ENCODE measurements around the gene TUG1.

TUG1 gene

GRCh38 chr22:30968924-30969531, at the start of gene TUG1:
Gene TUG1, plus strand, starts transcription at chr22:30969265.
- peak; percentile 92 for DNase-seq (ENCODE audit: low read depth, low spot score)

DNA sequence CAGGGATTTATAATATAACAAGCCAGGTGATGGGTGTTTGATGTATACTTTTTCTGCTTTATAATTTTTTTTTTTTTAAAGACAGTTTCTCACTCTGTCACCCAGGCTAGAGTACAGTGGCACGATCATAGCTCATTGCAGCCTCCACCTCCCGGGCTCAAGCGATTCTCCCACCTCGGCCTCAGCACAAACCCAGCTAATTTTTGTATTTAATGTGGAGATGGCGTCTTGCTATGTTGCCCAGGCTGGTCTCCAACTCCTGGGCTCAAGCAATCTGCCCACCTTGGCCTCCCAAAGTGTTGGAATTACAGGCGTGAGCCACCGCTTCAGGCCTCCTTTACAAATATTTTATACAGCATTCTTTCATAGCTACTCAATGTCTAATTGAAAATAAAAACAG, 49.1 kb upstream of the TUG1 start:
- no peak for DNase-seq (ENCODE audit: low read depth, low spot score)

GRCh38 chr22:30920407-30920806, 48.7 kb upstream of the TUG1 start:
- DNase-seq (ENCODE audit: low read depth, low spot score) = peak; percentile 73

GRCh38 chr22:30921108-30921507, 48.0 kb upstream of the TUG1 start:
- no peak for DNase-seq (ENCODE audit: low read depth, low spot score)

DNA sequence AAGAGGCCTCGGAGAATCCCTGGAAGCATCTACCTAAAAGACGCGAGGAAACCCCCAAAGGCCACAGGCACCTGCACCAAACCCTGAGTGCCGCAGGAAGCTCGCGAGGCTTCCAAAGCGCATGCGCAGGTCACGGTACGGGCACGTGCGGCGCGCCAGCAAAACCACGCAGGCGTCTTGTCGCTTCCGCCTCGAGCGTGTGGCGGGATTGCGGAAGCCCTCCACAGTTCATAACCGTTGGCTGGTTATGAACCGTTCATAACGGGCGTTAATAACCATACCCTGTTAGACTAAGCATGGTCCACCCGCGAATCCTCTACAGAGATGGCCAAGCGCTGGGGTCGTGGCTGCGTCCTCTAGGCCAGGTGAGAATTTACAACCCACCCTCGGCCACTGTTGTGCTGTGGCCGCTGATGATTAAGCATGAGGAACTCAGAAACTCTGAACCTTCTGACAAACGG, 46.9 kb upstream of the TUG1 start:
- DNase-seq (ENCODE audit: low read depth, low spot score) = peak; percentile 49

- no peak for DNase-seq (ENCODE audit: low read depth, low spot score)
Observed at GRCh38 chr22:30923168-30923900, 45.7 kb upstream of the TUG1 start.

DNA sequence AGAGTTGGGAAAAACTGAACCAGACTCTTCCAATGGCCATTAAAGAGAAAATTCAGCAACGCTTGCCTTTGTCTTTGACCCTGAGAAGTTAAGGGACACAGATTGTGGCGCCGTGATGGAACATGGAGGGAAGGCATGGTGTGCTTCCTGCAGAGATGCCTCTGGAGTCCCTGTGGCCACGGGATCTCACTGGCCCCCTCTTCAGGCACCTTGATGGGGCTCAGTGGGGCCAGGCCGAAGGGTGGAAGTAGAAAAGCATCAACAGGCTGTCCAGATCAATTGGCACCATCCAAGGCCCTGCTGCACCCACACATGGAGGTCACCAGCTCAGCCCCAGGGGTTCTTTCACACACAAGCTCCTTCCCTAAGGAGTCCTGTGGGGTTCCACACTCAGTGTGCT, 43.4 kb upstream of the TUG1 start:
- no peak for DNase-seq (ENCODE audit: low read depth, low spot score)

GRCh38 chr22:30926706-30927105, 42.4 kb upstream of the TUG1 start:
- no peak for DNase-seq (ENCODE audit: low read depth, low spot score)

- no peak for DNase-seq (ENCODE audit: low read depth, low spot score)
Observed at GRCh38 chr22:30927806-30928205, 41.3 kb upstream of the TUG1 start.

GRCh38 chr22:30928401-30928800, 40.7 kb upstream of the TUG1 start:
- DNase-seq (ENCODE audit: low read depth, low spot score) = no peak

GRCh38 chr22:30930228-30930627, 38.8 kb upstream of the TUG1 start:
- no peak for DNase-seq (ENCODE audit: low read depth, low spot score)

DNA sequence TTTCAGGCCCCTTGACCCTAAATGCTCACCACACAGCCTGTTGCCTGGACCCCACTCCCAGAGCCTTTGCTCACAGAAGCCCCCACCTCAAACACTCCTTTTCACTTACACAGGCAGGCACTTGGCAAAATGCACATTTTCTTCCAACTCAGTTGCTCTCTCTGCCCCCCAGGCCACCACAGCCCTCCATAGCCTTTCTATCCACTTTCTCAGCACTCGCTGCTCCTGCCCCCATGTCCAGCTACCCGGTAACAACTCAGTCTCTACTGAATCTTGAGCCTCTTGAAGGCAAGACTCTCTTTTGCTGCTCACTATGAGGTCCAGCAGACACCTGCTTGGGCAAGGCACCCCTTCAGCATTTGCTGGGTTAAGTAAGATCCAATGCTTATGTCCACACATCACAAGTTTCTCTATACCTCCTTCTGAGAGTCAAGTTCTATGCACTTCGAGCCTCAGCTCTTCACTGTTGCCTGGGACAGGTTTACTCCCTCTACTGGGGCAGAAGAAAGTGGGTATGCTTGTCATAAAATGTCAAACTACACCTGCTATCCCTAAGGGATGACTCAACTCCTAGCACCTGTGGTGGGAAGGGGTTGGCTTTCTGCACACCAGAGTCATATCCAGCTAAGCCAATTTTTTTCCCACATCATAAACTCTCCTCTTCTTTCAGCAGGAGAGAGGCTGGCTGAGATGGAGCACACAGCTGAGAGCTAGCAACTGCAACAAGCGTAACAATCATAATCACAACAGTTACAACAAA, 37.3 kb upstream of the TUG1 start:
- DNase-seq (ENCODE audit: low read depth, low spot score) = no peak

DNA sequence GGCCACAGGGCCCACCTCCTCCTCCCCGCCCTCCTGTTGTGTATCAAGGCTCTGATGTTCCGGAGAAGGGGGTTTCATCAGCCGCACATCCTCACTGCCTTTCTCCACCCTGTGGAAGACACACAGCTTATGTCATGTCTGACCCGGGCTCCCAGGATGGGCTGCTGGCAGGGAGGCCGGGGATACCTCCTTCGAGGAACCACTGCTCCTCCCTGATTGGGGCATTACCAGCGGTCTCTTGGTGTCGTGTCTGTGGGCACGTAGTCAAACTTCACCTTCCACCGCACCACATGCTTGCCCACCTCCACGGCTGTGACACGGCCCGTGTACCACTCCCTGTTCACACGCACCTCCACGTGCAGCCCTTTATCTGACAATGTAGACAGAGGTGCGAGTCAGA, 36.4 kb upstream of the TUG1 start:
- no peak for DNase-seq (ENCODE audit: low read depth, low spot score)

GRCh38 chr22:30933457-30933856, 35.6 kb upstream of the TUG1 start:
- no peak for DNase-seq (ENCODE audit: low read depth, low spot score)

- no peak for DNase-seq (ENCODE audit: low read depth, low spot score)
Observed at GRCh38 chr22:30934053-30934452, 35.0 kb upstream of the TUG1 start.

DNA sequence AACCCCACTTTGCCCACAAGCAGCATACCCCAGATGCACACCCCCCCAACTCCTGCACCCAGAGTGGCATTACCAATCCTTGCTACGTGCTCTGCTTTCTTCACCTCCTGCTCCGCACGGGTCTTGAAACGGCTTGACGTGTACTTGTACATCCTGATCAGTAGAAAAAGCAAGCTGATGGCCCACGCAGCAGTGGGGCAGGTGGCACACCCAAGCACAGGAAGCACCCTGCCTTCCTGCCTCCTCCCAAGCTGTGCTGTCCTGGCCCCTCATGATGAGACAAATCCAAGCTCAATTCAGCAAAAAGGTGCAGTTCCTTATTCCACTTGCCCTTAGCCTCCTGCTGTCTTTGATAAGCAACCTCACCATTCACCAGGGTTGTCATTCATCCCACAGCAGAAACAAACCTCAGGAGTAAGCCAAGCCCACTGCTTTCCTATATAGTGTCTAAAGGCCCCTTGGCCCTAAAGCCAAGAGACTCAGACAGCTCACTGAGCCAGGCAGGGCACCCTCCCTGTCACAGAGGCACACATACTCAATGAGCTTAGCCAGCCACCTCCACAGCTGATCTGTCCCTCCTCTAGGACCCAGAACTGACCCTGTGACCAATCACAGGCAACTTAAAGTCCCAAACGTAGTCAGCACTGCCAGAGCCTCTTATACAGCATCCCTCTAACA, 28.2 kb upstream of the TUG1 start:
- no peak for DNase-seq (ENCODE audit: low read depth, low spot score)

DNA sequence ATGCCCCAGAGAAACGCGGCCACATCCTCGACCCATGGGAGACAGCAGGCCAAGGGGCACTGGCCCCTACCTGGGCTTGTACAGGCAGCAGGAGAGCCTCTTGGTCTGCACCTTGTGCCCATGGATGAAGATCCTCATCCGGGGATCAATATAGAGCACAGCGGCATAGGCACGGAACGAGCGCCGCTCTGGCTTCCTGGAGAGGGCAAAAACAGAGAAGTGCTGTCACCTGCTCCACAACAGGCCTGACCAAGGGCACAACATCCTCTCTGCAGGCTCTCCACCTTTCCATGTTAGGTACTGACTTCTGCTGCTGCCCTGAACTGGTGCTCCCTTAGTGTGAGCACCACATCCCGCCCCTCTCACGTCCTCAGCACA, 27.7 kb upstream of the TUG1 start:
- DNase-seq (ENCODE audit: low read depth, low spot score) = no peak

DNA sequence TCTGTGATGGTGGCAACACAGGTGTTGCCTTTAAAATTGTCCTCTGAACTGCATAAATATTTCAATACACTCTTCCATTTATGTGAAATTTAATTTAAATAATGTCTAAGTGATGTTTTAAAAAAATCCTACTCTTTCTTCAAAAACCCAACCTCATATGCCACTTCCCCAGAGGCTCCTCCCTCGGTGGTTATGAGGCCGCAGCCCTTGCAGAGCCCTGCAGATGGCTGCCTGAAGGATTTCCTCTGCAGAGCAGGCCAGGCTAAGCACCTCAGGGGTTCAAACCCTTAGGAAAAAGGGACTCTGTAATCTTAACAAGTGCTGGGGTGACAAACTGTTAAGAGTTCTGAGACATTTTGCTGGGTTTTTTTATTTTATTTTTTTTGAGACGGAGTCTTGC, 25.7 kb upstream of the TUG1 start:
- DNase-seq (ENCODE audit: low read depth, low spot score) = no peak

- no peak for DNase-seq (ENCODE audit: low read depth, low spot score)
Observed at GRCh38 chr22:30944986-30945385, 24.1 kb upstream of the TUG1 start.

- no peak for DNase-seq (ENCODE audit: low read depth, low spot score)
Observed at GRCh38 chr22:30945653-30946052, 23.4 kb upstream of the TUG1 start.

GRCh38 chr22:30946354-30946753, 22.7 kb upstream of the TUG1 start:
- no peak for DNase-seq (ENCODE audit: low read depth, low spot score)

DNA sequence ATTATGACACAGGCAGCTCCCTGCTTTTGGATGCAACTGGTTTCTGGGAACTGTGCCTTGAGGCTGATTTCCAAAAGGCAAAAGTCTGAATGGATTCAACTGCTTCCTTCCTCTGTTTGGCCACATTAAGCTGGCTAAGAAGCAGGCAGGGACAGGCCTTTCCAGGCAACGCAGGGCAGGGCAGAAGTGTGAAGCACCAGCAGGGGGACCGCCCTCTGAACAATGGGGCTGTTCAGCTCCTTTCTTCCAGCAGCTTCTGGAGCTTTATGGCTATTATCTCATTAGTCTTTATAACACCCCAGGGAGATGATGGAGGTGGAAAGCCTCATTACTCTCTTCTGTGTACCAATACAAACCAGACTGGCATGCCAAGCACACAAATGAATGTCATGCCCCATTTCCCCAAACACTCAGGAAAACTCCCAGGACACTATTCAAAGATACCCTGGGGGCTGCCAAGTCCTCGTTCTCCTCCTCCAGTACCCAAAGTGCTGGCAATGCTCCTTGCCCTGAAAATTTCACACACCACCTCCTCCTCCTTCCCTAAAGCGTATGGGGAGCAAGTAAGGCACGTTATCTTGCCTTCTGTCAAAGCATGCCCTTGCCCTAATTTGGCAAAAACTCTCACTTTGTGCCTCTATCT, 21.8 kb upstream of the TUG1 start:
- no peak for DNase-seq (ENCODE audit: low read depth, low spot score)
